HTR-8/SVneo (cell line): ENCODE data around the gene RETREG3.
"Not testable (repeated sequence)": the region's sequence is repeated elsewhere in the genome, so short reads cannot be mapped to it uniquely, and the experiment has no call there.

Source experiments
- DNase-seq: peaks from one replicate; pipeline ENCODE4 v3.0.0; 2011; ENCODE audit warnings: low spot score, mixed read lengths; ENCODE audit not compliant: insufficient read length
- FAIRE-seq: peaks from 2 replicates; lab custom pipeline; 2011; peaks lifted over from hg19 to GRCh38; lab: Jason Lieb, UNC

RETREG3 gene, protein sequence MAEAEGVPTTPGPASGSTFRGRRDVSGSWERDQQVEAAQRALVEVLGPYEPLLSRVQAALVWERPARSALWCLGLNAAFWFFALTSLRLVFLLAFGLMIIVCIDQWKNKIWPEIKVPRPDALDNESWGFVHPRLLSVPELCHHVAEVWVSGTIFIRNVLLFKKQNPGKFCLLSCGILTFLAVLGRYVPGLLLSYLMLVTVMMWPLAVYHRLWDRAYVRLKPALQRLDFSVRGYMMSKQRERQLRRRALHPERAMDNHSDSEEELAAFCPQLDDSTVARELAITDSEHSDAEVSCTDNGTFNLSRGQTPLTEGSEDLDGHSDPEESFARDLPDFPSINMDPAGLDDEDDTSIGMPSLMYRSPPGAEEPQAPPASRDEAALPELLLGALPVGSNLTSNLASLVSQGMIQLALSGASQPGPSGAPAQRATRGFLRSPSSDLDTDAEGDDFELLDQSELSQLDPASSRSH

DNA sequence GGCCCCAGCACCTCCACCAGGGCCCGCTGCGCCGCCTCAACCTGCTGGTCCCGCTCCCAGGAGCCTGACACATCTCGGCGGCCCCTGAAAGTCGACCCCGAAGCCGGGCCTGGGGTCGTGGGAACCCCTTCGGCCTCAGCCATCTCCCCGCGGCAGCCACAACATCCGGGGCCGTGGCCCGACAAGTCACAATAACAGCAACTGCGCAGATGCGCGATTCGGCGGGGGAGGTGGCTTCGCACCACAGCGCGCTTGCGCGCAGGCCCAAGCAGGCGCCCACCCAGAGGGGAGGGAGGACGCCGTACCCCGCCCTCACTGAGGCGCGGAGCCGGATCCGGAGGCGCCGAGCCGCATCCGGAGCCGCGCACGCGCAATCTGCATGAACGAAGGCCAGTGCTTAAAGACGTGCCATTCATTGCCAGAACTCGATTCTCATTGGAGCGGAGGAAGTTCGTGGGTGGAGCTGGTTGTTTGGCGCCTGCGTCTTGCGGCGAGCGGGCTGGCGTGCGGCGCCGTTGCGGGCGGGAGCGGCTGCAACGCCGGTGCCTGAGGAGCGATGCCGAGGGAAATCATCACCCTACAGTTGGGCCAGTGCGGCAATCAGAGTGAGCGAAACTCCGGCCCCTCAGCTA, at the start of gene RETREG3, which contains the start of gene TUBG1:
TSS of gene RETREG3 (minus strand) at position 193 of the 632 bp plus-strand sequence. CDS start at position 143, 50 bp downstream.
TSS of gene TUBG1 (plus strand) at position 502 of the 632 bp plus-strand sequence. CDS start at position 557, 55 bp downstream.
- DNase-seq (peak; percentile 99), FAIRE-seq (peak; percentile 99)

DNA sequence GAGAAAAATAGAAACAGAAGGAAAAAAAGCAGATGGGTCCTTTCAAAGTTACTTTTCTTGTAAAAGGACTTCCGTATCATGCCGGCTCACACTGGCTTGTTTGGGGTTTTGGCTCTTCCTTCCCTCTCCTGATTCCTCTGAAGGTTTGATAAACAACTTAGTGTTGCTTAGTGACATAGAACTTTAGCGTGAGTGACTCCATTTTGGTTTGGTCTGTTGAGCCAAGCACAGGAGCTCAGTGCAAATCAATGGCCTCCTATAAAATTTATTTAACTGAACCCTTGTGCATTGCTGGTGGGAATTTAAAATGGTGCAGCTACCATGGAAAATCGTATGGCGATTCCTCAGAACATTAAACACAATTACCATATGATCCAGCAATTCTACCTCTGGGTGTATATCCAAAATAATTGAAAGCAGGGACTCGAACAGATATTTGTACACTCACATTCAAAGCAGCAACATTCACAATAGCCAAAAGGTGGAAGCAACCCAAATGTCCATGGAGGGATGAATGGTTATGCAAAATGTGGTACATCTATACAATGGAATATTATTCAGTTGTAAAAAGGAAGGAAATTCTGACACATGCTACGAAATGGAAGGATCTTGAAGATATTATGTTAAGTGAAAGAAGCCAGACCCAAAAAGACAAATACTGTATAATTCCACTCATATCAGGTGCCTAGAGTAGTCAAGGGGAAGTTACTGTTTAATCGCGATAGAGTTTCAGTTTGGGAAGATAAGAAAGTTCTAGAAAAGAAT, 48.8 kb upstream of the RETREG3 start:
- FAIRE-seq (no peak), DNase-seq (no peak)

DNA sequence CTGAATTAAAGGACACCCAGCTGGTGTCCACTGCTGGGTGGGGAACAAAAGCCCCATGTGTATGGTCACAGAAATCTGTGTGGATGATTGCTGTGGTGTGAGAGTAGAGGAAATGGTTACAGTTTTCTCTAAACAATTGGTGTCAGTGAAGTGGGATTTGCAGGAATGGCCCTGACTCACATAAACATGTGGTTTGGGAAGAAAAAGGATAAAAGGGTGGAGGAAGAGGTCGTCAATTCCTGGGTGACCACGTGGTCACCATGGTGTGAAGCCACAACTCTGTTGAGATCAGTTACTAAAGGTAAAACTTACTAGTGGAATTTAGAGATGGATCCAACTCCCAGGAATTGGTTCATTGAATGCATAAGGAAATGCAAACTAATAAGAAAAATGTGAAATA, 46.4 kb upstream of the RETREG3 start:
- FAIRE-seq (no peak), DNase-seq (no peak)

DNA sequence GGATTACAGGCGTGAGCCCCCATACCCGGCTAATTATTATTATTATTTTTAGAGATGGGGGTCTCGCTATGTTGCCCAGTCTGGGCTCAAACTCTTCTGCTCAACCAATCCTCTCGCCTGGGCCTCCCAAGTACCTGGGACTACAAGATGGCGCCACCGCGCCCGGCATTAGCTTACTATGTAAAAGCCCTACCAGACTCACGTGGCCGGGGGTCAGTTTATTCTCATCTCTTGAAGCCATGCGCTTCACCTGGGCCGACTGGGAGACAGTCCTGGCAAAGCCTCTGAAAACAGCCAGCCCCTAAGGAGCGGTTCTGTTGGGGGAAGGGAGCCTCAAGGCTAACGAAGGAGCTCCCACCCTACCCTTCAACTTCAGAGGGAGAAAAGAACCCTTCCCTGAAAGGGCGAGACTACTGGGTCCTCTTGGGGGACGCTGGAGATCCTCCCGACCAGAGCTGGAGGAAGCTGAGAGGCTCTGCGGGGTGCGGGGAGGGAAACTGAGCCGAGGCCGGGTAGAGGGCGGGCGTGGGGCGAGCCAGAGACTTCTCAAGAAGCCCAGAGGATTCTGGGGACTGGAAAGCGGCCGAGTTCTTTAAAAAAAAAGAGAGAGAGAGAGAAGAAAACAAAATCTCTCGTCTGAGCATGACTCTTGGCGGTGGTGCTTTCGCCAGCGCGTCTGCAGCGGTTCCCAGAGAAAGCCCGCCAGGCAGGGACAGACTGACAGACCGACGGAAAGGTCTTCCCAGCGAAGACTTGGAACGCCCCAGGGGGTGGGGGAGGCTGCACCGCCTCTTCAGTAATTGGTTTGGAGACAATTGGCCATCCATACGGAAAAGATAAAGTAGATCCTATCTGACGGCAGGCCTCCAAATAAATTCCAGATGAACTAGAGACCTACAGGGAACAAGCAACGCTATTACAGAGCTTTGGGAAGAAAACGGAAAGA, 44.3 kb upstream of the RETREG3 start:
- FAIRE-seq (no peak), DNase-seq (no peak)

DNA sequence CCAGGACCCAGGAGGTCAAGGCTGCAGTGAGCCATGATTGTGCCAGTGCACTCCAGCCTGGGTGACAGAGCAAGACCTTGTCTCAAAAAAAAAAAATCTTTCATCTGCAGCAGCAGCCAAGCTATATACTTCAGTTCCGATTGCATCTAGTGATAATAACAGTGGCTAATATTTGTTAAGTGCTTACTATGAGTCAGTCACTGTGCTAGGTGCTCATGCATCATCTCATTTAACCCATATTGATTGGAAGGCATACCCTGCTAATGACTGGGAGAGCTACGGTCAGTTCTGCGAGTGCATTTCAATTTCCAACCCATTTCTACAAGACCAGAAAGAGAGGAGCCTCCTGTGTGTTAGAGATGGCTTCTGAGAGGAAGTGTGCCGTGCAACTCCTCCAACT, 42.2 kb upstream of the RETREG3 start:
- no peak for FAIRE-seq

DNA sequence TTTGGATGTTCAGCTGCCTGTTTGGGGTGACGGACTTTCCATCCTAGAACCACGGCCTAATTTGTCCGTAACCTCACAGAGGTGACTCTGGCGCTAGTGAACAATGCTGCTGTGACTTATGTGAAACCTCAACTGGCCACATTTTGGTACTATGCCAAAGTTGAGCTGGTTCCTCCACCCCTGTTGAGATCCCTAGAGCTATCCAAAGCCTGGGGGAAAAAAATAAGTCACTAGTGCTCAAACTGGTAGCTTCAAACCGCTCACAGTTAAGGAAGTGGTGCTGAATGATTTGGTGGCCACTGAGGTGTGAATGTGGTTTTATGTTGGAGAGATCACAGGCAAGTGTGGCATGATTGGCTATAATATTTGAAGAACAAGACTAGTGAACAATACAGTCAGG, 38.6 kb upstream of the RETREG3 start:
- FAIRE-seq (no peak), DNase-seq (no peak)

More for the DNA sequence above, 42.2 kb upstream of the RETREG3 start:
- DNase-seq, result no peak

DNA sequence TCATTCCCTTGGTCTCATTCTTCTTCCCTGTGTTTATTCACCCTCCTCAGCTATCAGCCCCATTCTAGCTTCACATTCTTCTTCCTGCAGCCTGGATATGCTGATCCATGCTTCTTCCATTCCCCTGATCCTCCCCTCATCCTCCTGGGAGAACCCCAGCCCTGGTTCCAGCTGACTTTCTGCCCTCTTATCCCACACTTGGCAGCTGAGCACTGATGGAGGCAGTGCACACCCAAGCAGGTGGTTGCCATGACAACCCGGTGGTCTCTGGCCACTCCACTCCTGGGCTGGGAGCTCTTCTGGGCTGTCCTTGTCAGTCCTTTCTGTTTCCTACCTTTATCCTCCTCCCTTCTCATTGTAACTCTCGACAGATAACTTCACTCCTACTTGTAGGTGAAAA, 33.2 kb upstream of the RETREG3 start:
- FAIRE-seq, result no peak
- no peak for DNase-seq

DNA sequence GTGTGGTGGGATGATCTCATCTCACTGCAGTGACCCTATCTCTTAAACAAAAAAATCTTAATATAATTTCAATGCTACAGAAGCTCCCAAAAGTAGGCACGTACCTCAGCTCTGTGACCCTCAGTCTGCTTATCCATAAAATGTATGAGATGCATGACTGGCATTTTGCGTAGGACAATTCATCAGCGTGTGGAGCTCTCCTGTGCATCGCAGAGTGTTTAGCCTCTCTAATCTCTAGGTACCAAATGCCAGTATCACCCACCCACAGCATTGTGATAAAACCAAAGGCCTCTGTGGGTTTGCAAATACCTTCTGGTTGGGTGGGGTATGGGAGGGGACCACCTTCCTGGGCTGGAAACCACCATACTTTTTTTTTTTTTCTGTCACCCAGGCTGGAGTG, 30.9 kb upstream of the RETREG3 start:
- FAIRE-seq, result no peak
- no peak for DNase-seq

DNA sequence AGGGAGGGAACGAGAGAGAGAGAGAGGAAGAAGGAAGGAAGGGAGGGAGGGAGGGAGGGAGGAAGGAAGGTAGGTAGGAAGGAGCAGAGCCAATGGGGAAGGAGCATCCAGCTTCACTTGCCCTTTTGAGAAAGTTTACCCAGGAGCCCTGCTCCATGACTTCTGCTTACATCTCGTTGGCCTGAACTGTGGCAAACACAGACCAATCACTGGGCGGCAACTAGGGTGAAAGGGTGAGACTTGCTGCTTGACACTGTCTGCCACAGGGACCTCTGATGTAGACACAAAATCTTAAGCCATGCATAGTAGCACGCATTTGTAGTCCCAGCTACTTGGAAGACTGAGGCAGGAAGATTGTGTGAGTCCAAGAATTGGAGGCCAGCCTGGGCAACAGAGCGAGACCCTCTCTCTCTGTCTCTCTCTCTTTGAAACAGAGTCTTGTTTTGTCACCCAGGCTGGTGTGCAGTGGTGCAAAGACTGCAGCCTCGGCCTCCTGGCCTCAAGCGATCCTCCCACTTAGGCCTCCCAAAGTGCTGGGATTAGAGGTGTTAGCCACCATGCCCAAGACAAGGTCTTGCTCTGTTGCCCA, 30.4 kb upstream of the RETREG3 start:
- DNase-seq, result no peak
- FAIRE-seq, result no peak

DNA sequence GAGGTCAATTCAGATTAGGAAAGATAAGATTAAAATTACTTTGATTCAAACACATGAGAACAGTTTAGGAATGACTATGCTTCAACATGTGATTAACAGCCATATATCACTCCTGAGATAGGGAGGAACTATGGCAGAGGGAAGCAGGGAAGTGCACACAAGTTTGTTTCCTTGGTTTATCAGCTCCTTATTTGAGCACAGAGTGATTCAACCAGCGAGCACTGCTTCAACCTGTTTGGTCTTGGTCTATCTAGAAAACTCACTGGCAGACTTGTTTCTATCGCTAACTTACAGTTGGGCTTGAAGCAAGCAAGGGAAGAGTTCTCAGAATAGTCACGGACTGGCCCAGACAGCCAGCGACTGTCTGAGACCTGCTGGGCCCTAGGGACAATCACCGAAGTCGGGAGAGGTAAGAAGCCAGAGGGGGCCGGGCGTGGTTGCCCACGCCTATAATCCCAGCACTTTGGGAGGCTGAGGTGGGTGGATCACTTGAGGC, 23.8 kb upstream of the RETREG3 start:
- FAIRE-seq (no peak), DNase-seq (no peak)

DNA sequence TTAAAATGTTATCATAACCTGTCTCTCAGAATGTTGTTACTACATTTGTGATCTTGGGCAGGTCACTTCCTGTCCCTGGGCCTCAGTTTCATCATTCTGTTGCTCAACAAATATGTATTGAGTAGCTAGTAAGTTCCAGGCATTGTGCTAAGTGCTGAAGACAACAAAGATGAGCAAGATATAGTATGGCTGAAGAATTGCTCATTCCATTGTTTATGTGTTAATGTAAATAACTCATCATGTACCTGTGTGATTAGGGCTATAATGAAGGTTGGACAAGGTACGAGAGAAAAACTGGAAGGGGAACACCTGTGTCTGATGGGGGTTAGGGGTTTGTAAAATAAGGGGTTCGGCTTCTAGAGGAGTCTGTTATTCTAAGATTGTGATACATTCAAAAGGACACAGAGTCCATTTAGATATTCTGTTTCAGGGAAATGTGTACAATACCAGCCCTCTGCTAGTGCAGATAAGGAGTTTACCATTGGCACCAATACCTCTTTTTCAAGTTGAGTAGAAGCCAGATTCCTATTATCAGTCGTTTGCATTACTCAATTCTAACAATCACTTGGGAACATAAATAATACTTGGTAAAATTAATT, 20.3 kb upstream of the RETREG3 start:
- FAIRE-seq, result no peak
- no peak for DNase-seq

DNA sequence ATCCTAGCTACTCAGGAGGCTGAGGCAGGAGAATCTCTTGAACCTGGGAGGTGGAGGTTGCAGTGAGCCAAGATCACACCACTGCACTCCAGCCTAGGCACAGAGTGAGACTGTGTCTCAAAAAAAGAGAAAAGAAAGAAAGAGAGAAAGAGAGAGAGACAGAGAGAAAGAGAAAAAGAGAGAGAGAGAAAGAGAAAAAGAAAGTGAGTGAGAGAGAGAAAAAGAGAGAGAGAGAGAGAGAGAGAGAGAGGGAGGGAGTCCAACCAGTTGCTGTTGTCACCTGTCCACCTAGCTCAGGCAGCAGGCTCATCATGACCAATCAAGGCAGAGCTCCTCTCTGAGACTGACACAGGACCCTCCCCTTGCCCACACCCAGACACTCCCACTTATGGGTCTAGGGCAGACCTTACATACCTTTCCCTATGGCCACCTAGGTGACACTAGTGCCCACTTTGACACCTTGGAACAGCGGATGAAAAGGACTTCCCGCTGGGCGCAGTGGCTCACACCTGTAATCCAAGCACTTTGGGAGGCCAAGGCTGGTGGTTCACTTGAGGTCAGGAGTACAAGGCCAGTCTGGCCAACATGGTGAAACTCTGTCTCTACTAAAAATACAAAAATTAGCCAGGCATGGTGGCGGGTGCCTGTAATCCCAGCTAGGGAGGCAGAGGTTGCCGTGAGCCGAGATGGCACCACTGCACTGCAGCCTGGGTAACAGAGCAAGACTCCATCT, 18.0 kb upstream of the RETREG3 start:
- FAIRE-seq, DNase-seq: not testable (repeated sequence)

DNA sequence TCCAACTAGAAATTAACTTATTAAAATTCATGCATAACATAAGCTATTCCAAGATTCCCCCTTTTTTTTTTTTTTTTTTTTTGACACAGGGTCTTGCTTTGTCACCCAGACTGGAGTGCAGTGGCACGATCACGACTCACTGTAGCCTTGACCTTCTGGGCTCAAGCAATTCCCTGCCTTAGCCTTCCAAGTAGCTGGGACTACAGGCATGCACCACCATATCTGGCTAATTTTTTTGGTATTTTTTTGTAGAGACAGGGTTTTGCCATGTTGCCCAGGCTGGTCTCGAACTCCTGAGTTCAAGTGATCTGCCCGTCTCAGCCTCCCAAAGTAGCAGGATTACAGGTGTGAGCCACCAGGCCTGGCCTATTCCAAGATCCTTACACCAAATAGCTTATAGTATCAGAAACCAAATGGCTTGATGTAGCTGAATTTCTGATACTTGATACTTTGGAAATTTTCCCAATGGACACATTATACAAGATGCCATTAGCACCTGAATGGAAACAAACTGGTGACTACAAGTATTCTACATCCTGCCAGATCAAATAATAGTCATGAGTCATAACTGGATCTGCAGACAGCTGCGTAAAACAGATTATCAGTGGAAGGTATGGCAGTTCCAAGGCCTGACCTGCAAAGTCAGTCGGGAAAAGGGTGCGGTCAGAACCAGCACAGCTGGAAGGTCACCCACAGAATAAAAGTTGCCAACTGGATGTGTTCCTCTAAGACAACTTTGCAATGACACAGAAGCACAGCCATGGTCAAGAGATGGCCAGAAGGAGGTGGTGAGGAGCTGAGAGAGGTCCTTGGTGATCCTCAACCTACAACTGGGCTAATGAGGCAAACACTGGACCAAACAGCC, 14.8 kb upstream of the RETREG3 start:
- FAIRE-seq, result no peak

DNA sequence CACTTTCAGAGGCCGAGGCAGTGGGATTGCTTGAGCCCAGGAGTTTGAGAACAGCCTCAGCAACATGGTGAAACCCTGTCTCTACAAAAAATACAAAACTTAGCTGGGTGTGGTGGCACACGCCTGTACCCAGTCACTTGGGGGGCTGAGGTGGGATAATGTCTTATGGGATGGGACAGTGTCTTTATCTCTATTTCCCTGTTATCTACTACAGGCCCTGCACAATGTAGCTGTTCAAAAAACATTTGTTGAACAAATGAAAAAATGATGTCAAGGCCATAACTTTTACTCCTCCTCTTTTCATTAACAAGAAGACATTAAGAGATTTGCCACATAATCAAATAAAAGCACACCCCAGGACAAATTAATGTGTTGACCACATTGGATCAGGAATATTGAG, 14.1 kb upstream of the RETREG3 start:
- no peak for DNase-seq
- no peak for FAIRE-seq

More for the DNA sequence above, 14.8 kb upstream of the RETREG3 start:
- no peak for DNase-seq

DNA sequence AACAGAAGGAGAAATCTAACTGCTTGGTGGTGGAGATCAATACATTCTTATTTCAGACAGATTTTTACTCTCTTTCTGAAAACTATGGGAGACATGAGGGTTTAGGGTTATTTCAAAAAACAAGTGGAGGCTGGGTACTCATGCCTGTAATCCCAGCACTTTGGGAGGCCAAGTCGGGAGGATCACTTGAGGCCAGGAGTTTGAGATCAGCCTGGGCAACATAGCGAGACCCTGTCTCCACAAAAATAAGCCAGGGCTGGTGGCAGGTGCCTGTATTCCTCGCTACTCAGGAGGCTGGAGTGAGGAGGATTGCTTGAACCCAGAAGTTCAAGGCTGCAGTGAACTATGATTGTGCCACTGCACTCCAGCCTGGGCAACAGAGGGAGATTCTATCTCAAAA, 12.8 kb upstream of the RETREG3 start:
- FAIRE-seq, DNase-seq: not testable (repeated sequence)

DNA sequence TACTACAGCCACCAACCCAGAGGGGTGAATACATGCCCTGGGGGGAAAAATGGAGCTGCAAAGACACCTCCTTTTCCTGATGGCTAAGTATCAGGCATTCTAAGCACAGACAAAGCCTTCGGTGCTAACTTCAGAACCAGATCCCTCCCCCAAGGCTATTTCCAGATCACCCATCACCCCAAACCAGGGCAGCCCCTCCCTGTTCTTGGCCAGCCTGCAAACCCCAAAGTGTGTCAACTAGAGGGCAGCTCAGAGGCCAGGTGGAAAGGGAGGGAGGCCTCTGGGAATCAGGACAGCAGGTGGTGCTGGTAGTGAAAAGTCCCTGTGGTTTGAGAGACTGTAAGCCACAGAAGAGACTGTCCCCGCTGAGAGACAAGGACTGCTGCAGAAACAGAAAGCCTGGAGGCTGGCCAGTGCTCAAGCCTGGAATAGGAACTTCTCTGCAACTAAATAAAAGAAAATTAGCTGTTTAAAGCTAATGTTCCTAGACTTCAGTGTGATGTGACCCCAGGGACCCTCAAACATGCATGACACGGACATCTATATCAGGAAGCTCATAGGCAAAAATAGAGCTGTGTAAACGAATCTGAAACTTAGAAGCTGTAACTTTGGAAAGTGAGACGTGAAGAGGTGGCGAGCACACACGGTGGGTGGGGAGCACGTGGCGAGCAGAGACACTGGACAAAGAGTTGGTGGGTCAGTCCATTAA, 9.4 kb upstream of the RETREG3 start:
- DNase-seq (peak; percentile 62), FAIRE-seq (no peak)
